ENCODE measurements around the gene ARRDC4. TPM values are rescaled to one million over a fixed set of nuclear protein-coding genes. Genes with fewer than 3 reads are reported as not detected.

Gene ARRDC4
- polyA plus RNA-seq, 3 donors: 13.0 to 40.5 (median 19.0) TPM

GRCh38 chr15:98003996-98004395, 43.5 kb downstream of the ARRDC4 start:
- Histone ChIP-seq H4K20me1 (ENCODE audit: insufficient read depth, low read length) (no peaks in the 10 kb centered on the region), H3K4me1 (ENCODE audit: control insufficient read depth in 1 of 2, insufficient read depth in 2 of 2, low read length in 2 of 2) (no peaks in the 10 kb centered on the region), H3K9ac (ENCODE audit: insufficient read depth, low read length, poor library complexity, severe bottlenecking) (no peak overlapping the region), H3K36me3 (replicated peaks in 1 of 2; ENCODE audit: control insufficient read depth in 1 of 2, insufficient read depth in 2 of 2, low read length in 2 of 2) (no peaks in the 10 kb centered on the region), H3K4me2 (replicated peaks; ENCODE audit: extremely low read depth, low read length, poor library complexity, severe bottlenecking) (no peak overlapping the region), H3K4me3 (replicated peaks in 1 of 3; ENCODE audit: low read depth in 2 of 3, low read length in 3 of 3) (no peak overlapping the region), H3K9me3 (replicated peaks in 1 of 2; ENCODE audit: control insufficient read depth in 1 of 2, insufficient read depth in 1 of 2, low read length in 2 of 2) (no peaks in the 10 kb centered on the region), H3K27ac (ENCODE audit: low read depth in 1 of 2, low read length in 2 of 2) (no peak overlapping the region), H2AFZ (ENCODE audit: insufficient read depth, low read depth, low read length, poor library complexity, severe bottlenecking) (no peak overlapping the region), H3K27me3 (ENCODE audit: control insufficient read depth in 2 of 2, insufficient read depth in 2 of 2, low read length in 2 of 2) (no peaks in the 10 kb centered on the region), H3K79me2 (ENCODE audit: insufficient read depth, low read length) (no peaks in the 10 kb centered on the region)
- no CpG with 5 or more reads among the region's 3 CpGs for WGBS (ENCODE audit: insufficient coverage)
- DNase-seq: no peak
- no peaks in the 10 kb centered on the region for H3K36me3 Mint-ChIP-seq
- intact Hi-C loops (cut with micrococcal nuclease): loop anchor here in 1 of 2 donors (10.0 kb wide), 1 partner anchor 69 kb away; no protein-coding TSS in a partner anchor
- H3K4me3 Mint-ChIP-seq: no peak overlapping the region
- H3K27ac Mint-ChIP-seq: no peak overlapping the region
- no peak for TF ChIP-seq CTCF (IDR thresholded peaks at IDR 0.05)
- H3K27me3 Mint-ChIP-seq (ENCODE audit: low read depth in 3 of 3): peaks cover 0 to 2% (median 2%) of the 10 kb centered on the region in 3 donors
- no peaks in the 10 kb centered on the region for H3K4me1 Mint-ChIP-seq
- H3K9me3 Mint-ChIP-seq: peaks cover 0 to 3% (median 0%) of the 10 kb centered on the region in 7 donors

GRCh38 chr15:98005659-98006058, 45.2 kb downstream of the ARRDC4 start:
- no peak overlapping the region for H3K9ac ChIP-seq (ENCODE audit: insufficient read depth, low read length, poor library complexity, severe bottlenecking)
- no peak overlapping the region for H3K4me3 ChIP-seq (replicated peaks in 1 of 3; ENCODE audit: low read depth in 2 of 3, low read length in 3 of 3)
- H3K79me2 ChIP-seq (ENCODE audit: insufficient read depth, low read length): no peaks in the 10 kb centered on the region
- no peak for DNase-seq
- H3K27ac Mint-ChIP-seq: no peak overlapping the region
- H2AFZ ChIP-seq (ENCODE audit: insufficient read depth, low read depth, low read length, poor library complexity, severe bottlenecking): no peak overlapping the region
- WGBS (ENCODE audit: insufficient coverage): 76% methylated on average over 5 of the region's 9 CpGs
- peaks cover 0 to 8% of the 10 kb centered on the region in 2 donors for H3K27me3 ChIP-seq (ENCODE audit: control insufficient read depth in 2 of 2, insufficient read depth in 2 of 2, low read length in 2 of 2)
- no peaks in the 10 kb centered on the region for H3K36me3 ChIP-seq (replicated peaks in 1 of 2; ENCODE audit: control insufficient read depth in 1 of 2, insufficient read depth in 2 of 2, low read length in 2 of 2)
- H3K9me3 ChIP-seq (replicated peaks in 1 of 2; ENCODE audit: control insufficient read depth in 1 of 2, insufficient read depth in 1 of 2, low read length in 2 of 2): no peaks in the 10 kb centered on the region
- peaks cover 3% of the 10 kb centered on the region for H3K4me1 Mint-ChIP-seq
- H3K4me1 ChIP-seq (ENCODE audit: control insufficient read depth in 1 of 2, insufficient read depth in 2 of 2, low read length in 2 of 2): no peaks in the 10 kb centered on the region
- H3K27me3 Mint-ChIP-seq (ENCODE audit: low read depth in 3 of 3): peaks cover 0 to 9% (median 7%) of the 10 kb centered on the region in 3 donors
- no peak for TF ChIP-seq CTCF (IDR thresholded peaks at IDR 0.05)
- H3K27ac ChIP-seq (ENCODE audit: low read depth in 1 of 2, low read length in 2 of 2): no peak overlapping the region
- H4K20me1 ChIP-seq (ENCODE audit: insufficient read depth, low read length): no peaks in the 10 kb centered on the region
- no peak overlapping the region for H3K4me2 ChIP-seq (replicated peaks; ENCODE audit: extremely low read depth, low read length, poor library complexity, severe bottlenecking)
- intact Hi-C loops (cut with micrococcal nuclease): loop anchor here in 1 of 2 donors (10.0 kb wide), 1 partner anchor 71 kb away; no protein-coding TSS in a partner anchor
- H3K4me3 Mint-ChIP-seq: no peak overlapping the region
- peaks cover 0 to 3% (median 0%) of the 10 kb centered on the region in 7 donors for H3K9me3 Mint-ChIP-seq
- H3K36me3 Mint-ChIP-seq: no peaks in the 10 kb centered on the region
